ENCODE results near the gene MYO9A.

MYO9A gene

DNA sequence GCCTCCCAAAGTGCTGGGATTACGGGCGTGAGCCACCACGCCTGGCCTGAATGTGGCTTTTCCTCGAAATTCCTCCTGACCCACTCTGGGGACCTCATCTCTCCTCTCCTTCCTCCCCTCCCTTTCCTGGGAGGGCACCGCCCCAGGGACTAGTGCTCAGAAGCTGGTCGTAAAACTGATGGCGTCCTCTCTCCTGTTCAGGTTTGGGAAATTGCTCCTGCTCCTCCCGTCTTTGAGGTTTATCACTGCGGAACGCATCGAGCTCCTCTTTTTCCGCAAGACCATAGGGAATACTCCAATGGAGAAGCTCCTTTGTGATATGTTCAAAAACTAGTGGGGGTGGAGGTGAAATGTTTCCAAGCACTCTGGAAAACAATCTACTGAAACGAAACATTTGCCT lies 300.6 kb downstream of the MYO9A start:
- no peak overlapping the region for H3K27ac ChIP-seq (ENCODE audit: low read depth, low read length)
- no peak overlapping the region for H3K4me3 ChIP-seq (ENCODE audit: low read depth in 1 of 2, low read length in 2 of 2)
- peaks cover 3 to 7% of the 10 kb centered on the region in 2 donors for H3K36me3 ChIP-seq (ENCODE audit: control insufficient read depth in 1 of 2, insufficient read depth in 2 of 2, low read length in 2 of 2)
- H3K27me3 ChIP-seq (ENCODE audit: control insufficient read depth in 1 of 2, insufficient read depth in 2 of 2, low read length in 2 of 2), result no peaks in the 10 kb centered on the region
- peaks cover 15 to 16% of the 10 kb centered on the region in 2 donors for H3K9me3 ChIP-seq (ENCODE audit: control insufficient read depth in 1 of 2, low read length in 2 of 2)
- H3K4me1 ChIP-seq (ENCODE audit: control insufficient read depth in 1 of 2, insufficient read depth in 2 of 2, low read length in 2 of 2), result no peaks in the 10 kb centered on the region
- no peak overlapping the region for H3K9ac ChIP-seq (ENCODE audit: low read depth in 1 of 2, low read length in 2 of 2)

DNA sequence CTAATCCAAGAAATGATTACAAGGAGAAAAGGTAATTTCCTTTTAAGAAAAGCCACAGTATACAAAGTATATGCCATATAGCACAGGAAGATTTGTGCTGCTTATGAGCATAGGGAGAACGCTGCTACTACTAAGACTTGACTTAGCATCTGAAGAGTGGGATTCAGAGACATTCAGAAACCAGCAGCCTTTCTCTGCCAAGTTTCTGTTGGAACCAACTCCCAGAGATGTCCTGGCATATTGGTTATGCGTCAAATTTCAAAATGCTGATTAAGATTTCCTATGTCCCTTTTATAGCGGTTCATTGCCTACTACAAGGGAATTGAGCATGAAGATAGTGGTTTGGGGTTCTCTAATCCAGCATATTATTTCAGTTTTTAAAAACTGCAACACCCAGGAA lies 302.6 kb downstream of the MYO9A start:
- no peak overlapping the region for H3K27ac ChIP-seq (ENCODE audit: low read depth, low read length)
- H3K4me3 ChIP-seq (ENCODE audit: low read depth in 1 of 2, low read length in 2 of 2), result no peak overlapping the region
- no peaks in the 10 kb centered on the region for H3K36me3 ChIP-seq (ENCODE audit: control insufficient read depth in 1 of 2, insufficient read depth in 2 of 2, low read length in 2 of 2)

GRCh38 chr15:71813723-71814470 lies 304.1 kb downstream of the MYO9A start:
- no peaks in the 10 kb centered on the region for H3K36me3 ChIP-seq (ENCODE audit: control insufficient read depth in 1 of 2, insufficient read depth in 2 of 2, low read length in 2 of 2)
- H3K9ac ChIP-seq (ENCODE audit: low read depth in 1 of 2, low read length in 2 of 2), result no peak overlapping the region
- H3K27ac ChIP-seq (ENCODE audit: low read depth, low read length), result no peak overlapping the region
- no peaks in the 10 kb centered on the region for H3K4me1 ChIP-seq (ENCODE audit: control insufficient read depth in 1 of 2, insufficient read depth in 2 of 2, low read length in 2 of 2)
- H3K4me3 ChIP-seq (ENCODE audit: low read depth in 1 of 2, low read length in 2 of 2), result no peak overlapping the region
- no peaks in the 10 kb centered on the region for H3K27me3 ChIP-seq (ENCODE audit: control insufficient read depth in 1 of 2, insufficient read depth in 2 of 2, low read length in 2 of 2)
- no peaks in the 10 kb centered on the region for H3K9me3 ChIP-seq (ENCODE audit: control insufficient read depth in 1 of 2, low read length in 2 of 2)

More for the DNA sequence above, 302.6 kb downstream of the MYO9A start:
- peaks cover 0 to 6% of the 10 kb centered on the region in 2 donors for H3K9me3 ChIP-seq (ENCODE audit: control insufficient read depth in 1 of 2, low read length in 2 of 2)
- no peak overlapping the region for H3K9ac ChIP-seq (ENCODE audit: low read depth in 1 of 2, low read length in 2 of 2)
- H3K27me3 ChIP-seq (ENCODE audit: control insufficient read depth in 1 of 2, insufficient read depth in 2 of 2, low read length in 2 of 2), result no peaks in the 10 kb centered on the region
- no peaks in the 10 kb centered on the region for H3K4me1 ChIP-seq (ENCODE audit: control insufficient read depth in 1 of 2, insufficient read depth in 2 of 2, low read length in 2 of 2)

GRCh38 chr15:71812966-71813722 lies 304.8 kb downstream of the MYO9A start:
- no peaks in the 10 kb centered on the region for H3K36me3 ChIP-seq (ENCODE audit: control insufficient read depth in 1 of 2, insufficient read depth in 2 of 2, low read length in 2 of 2)
- H3K4me1 ChIP-seq (ENCODE audit: control insufficient read depth in 1 of 2, insufficient read depth in 2 of 2, low read length in 2 of 2), result no peaks in the 10 kb centered on the region
- H3K27ac ChIP-seq (ENCODE audit: low read depth, low read length), result no peak overlapping the region
- H3K9ac ChIP-seq (ENCODE audit: low read depth in 1 of 2, low read length in 2 of 2), result no peak overlapping the region
- no peak overlapping the region for H3K4me3 ChIP-seq (ENCODE audit: low read depth in 1 of 2, low read length in 2 of 2)
- no peaks in the 10 kb centered on the region for H3K9me3 ChIP-seq (ENCODE audit: control insufficient read depth in 1 of 2, low read length in 2 of 2)
- H3K27me3 ChIP-seq (ENCODE audit: control insufficient read depth in 1 of 2, insufficient read depth in 2 of 2, low read length in 2 of 2), result no peaks in the 10 kb centered on the region

- no peak overlapping the region for H3K4me3 ChIP-seq (ENCODE audit: low read depth in 1 of 2, low read length in 2 of 2)
- H3K27me3 ChIP-seq (ENCODE audit: control insufficient read depth in 1 of 2, insufficient read depth in 2 of 2, low read length in 2 of 2), result no peaks in the 10 kb centered on the region
- no peaks in the 10 kb centered on the region for H3K4me1 ChIP-seq (ENCODE audit: control insufficient read depth in 1 of 2, insufficient read depth in 2 of 2, low read length in 2 of 2)
- no peak overlapping the region for H3K9ac ChIP-seq (ENCODE audit: low read depth in 1 of 2, low read length in 2 of 2)
- H3K36me3 ChIP-seq (ENCODE audit: control insufficient read depth in 1 of 2, insufficient read depth in 2 of 2, low read length in 2 of 2), result no peaks in the 10 kb centered on the region
- no peaks in the 10 kb centered on the region for H3K9me3 ChIP-seq (ENCODE audit: control insufficient read depth in 1 of 2, low read length in 2 of 2)
- H3K27ac ChIP-seq (ENCODE audit: low read depth, low read length), result no peak overlapping the region
These were observed 305.9 kb downstream of the MYO9A start for GRCh38 chr15:71811752-71812735.

- no peak overlapping the region for H3K4me3 ChIP-seq (ENCODE audit: low read depth in 1 of 2, low read length in 2 of 2)
- no peaks in the 10 kb centered on the region for H3K27me3 ChIP-seq (ENCODE audit: control insufficient read depth in 1 of 2, insufficient read depth in 2 of 2, low read length in 2 of 2)
- H3K9me3 ChIP-seq (ENCODE audit: control insufficient read depth in 1 of 2, low read length in 2 of 2), result no peaks in the 10 kb centered on the region
- H3K27ac ChIP-seq (ENCODE audit: low read depth, low read length), result no peak overlapping the region
- H3K9ac ChIP-seq (ENCODE audit: low read depth in 1 of 2, low read length in 2 of 2), result no peak overlapping the region
- H3K36me3 ChIP-seq (ENCODE audit: control insufficient read depth in 1 of 2, insufficient read depth in 2 of 2, low read length in 2 of 2), result no peaks in the 10 kb centered on the region
- H3K4me1 ChIP-seq (ENCODE audit: control insufficient read depth in 1 of 2, insufficient read depth in 2 of 2, low read length in 2 of 2), result no peaks in the 10 kb centered on the region
These were observed 306.8 kb downstream of the MYO9A start for GRCh38 chr15:71811036-71811736.

GRCh38 chr15:71810256-71811035 lies 307.5 kb downstream of the MYO9A start, which contains the start of gene NR2E3:
Gene NR2E3 (plus strand): TSS chr15:71810554. CDS start chr15:71810744, 190 bp downstream.
- H3K9me3 ChIP-seq (ENCODE audit: control insufficient read depth in 1 of 2, low read length in 2 of 2), result no peaks in the 10 kb centered on the region
- H3K4me3 ChIP-seq (ENCODE audit: low read depth in 1 of 2, low read length in 2 of 2), result no peak within 1 kb of the TSS
- no peaks in the 10 kb centered on the region for H3K36me3 ChIP-seq (ENCODE audit: control insufficient read depth in 1 of 2, insufficient read depth in 2 of 2, low read length in 2 of 2)
- H3K27me3 ChIP-seq (ENCODE audit: control insufficient read depth in 1 of 2, insufficient read depth in 2 of 2, low read length in 2 of 2), result no peaks in the 10 kb centered on the region
- no peak within 1 kb of the TSS for H3K27ac ChIP-seq (ENCODE audit: low read depth, low read length)
- H3K9ac ChIP-seq (ENCODE audit: low read depth in 1 of 2, low read length in 2 of 2), result no peak within 1 kb of the TSS
- no peaks in the 10 kb centered on the region for H3K4me1 ChIP-seq (ENCODE audit: control insufficient read depth in 1 of 2, insufficient read depth in 2 of 2, low read length in 2 of 2)

DNA sequence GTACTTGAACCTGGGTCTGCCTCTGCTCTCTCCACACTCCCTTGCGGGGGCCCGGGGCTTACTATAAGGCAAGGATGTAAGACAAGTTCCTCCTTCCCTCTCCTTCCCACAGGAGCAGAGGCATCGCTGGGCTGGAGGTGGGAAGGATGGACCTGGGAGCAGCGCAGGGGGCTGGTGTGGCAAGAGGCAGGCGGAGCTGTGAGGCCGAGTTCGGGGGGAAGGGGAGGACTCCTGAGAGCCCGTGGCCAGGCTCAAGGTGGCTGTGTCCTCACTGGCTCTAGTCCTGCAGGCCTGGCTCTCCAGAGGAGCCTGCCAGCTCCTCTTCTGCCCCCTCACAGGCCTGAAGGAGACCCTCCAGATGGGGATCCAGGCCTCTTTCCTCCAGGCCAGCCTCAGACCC lies 308.6 kb downstream of the MYO9A start:
- no peak overlapping the region for H3K4me3 ChIP-seq (ENCODE audit: low read depth in 1 of 2, low read length in 2 of 2)
- H3K27ac ChIP-seq (ENCODE audit: low read depth, low read length), result no peak overlapping the region
- no peaks in the 10 kb centered on the region for H3K4me1 ChIP-seq (ENCODE audit: control insufficient read depth in 1 of 2, insufficient read depth in 2 of 2, low read length in 2 of 2)
- H3K27me3 ChIP-seq (ENCODE audit: control insufficient read depth in 1 of 2, insufficient read depth in 2 of 2, low read length in 2 of 2), result no peaks in the 10 kb centered on the region
- H3K36me3 ChIP-seq (ENCODE audit: control insufficient read depth in 1 of 2, insufficient read depth in 2 of 2, low read length in 2 of 2), result no peaks in the 10 kb centered on the region
- no peaks in the 10 kb centered on the region for H3K9me3 ChIP-seq (ENCODE audit: control insufficient read depth in 1 of 2, low read length in 2 of 2)
- H3K9ac ChIP-seq (ENCODE audit: low read depth in 1 of 2, low read length in 2 of 2), result no peak overlapping the region

Data from duodenal mucosa (tissue), 2 donors.